Anterior cingulate cortex (tissue), 58 donors: ENCODE measurements around the gene TOP3A.

Source experiments
- DNase-seq, 58 donors: peaks; one replicate each; lab custom pipeline; 2025; lab: John Stamatoyannopoulos, UW

The TOP3A gene

DNA sequence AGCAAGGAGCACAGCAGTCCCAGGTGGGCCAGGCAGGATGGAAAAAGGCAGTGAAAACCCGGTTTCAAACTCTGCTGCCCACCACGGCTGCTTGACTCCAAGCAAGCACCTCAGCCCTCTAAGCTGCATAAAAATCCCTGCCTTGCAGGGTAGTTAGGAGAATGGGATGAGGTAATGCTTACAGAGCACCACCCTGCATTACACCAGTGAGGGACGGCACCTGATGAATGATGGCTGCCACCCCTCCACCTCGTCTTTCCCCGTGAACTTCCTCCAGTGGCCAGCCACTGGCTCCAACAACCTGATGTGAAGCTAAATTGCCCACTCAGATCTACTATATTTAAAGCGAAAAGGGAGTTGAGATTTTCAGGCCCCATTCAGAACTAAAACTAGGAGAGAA lies 33.0 kb downstream of the TOP3A start:
- no peak for DNase-seq

DNA sequence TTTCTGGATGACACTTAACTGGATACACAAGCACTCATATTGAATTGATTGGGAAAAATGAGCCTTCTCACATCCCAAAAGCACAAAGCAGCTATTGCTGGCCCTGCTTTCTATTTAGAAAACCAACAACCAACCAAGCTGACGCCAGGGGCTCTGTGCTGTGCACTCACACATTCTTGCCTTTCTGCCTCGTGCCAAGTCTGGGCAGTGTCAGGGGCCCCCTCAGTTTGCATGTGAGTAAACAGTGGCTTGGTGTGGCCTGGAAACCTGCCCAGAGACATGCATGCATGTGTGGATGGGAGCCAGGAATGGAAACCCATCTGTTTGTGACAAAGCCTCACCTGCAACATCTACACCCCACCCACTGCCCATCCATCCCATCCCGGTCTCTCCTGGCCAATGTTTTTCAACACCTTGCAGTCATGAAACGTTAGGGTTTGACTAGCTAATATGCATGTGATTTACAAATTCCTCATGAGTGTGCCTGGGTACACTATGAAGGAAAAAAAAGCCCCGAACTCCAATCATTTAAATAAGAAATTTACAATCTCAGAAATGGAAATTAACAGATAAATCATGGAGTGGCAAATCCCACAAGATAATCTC lies 33.9 kb downstream of the TOP3A start:
- DNase-seq, result peak in 1 of 58 donors; percentile 47

DNA sequence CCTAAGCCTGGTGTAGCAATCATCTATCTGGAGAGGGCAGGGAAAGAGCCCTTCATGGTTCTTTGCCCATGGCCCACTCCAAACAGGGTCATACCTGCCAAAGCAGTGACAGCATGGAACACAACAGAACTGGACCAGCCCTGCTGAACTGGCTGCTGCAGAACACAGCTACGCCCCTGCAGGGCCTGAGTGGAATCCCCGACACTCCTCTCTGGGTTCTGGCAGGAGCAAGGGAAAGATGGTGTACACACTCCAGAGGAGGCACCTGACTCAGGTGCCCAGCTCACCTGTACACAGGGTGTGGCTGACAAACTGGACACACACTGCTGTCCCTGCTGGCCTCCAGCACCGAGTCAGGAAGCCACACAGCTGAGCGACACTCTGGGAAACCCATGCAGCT lies 34.5 kb downstream of the TOP3A start:
- no peak for DNase-seq

DNA sequence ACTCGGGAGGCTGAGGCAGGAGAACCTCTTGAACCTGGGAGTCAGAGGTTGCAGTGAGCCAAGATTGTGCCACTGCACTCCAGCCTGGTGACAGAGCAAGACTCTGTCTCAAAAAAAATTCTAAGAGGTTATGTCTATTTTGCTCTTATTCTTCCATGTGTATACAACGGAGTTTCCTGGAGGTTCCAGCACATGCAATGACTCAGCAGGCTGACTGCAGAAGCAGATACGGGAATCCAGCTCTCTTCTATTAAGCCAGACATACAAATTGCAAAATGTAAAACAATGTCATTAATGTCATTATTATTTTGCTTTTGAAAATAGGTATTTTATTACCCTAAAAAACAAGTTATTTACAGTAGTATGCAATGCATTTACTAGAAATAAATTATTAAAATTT lies 35.9 kb downstream of the TOP3A start:
- no peak for DNase-seq

DNA sequence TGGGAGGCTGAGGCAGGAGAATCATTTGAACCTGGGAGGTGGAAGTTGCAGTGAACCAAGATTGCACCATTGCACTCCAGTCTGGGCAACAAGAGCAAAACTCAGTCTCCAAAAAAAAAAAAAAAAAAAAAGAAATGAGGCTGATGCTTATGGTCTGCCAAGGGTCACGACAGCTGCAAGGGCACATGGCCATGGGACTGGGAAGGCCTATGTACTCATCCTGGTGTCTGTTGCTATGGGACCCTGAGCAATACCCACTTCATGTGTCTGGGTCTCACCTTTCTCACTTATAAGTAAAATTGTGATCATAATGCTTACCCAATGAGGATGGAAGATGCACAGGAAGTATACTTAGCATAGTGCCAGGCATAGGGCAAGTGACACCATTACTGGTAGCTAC lies 37.7 kb downstream of the TOP3A start:
- no peak for DNase-seq

DNA sequence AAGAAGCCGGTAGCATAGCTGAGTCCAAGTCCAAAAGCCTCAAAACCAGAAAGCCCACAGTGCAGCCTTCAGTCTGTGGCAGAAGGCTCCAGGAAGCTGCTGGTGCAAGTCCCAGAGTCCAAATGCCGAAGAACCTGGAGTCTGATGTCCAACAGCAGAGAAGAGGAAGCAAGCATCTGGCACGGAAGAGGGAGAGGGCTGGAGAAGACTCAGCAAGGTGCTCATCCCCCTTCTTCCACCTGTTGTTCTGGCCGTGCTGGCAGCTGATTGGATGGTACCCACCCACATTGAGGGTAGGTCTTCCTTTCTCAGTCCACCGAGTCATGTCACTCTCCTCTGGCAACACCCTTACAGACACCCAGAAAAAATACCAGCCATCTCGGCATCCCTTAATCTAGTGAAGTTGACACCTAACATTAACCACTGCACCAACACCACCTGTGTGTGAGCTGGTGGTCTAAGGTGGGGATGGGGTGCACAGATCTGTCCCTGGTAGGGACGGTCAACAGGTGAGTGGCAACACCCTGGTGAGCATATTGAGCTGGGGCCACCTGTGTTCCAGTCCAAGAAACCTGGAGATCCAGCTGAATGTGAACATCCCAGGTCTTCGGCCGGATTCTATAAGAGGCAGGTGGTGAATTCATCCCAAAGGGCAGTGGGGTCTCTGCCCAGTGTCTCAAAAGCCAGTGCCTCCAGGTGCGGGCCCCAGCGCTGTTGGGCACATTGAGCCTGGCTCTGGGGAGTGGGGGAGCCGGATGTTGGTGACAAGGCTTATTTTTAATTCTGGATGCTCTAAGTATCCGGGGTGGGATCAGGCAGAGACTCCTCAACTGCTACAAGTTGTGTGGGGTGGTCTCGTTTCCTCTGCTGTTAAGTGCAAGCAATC lies 44.5 kb downstream of the TOP3A start:
- no peak for DNase-seq

DNA sequence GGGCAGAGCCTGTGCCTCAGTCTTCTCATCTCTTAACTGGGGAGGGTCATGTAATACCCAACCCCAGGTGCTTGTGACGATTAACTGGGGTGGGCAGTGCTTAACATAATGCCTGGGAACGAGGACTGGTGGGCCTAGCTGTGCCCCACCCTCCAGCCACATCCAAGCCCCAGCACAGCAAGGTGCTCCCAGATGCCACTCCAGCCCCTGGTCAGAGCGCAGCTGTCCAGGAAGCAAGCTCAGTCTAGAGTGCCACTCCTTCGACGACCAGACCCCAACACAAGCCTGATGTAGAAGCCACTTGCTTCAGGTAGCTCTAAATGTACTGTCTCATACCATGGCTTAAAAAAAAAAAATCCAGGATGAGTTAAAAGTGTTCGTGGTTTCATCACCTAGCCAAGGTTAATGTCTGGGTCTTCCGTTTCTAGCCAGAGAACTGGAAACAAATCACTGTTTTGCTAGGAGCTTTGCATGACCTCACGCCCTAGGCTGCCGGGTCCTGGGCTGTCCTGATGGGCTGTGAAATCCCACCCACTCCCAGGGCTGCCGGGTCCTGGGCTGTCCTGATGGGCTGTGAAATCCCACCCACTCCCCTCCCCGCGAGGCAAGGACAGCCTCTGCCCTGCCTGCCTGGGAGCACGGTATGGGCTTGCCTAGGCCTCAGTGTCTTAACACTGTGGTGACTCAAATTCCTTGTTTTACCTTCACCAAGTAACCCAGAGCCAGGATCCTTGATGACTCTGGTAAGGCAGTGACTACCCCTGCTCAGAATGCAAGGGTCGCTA lies 46.7 kb downstream of the TOP3A start:
- DNase-seq, result no peak

DNA sequence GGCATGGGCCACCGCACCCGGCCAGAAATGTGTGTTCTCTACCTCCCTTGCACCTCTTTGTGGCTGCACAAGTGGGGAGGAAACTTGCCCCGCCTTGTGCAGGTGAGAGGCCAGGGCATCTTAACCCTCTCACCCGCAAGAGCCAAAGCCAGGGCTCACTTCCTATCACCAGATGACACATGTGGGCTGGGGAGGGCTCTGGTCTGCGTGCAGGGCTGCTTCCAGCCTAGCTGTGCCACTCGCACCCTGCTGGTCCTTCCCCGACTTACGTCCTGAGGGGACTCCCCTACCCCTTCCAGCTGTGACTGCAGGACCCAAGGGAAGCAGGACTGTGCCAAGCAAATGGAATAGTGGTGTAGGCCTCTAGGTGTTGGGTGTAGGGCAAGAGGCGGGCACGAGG lies 47.4 kb downstream of the TOP3A start:
- no peak for DNase-seq

DNA sequence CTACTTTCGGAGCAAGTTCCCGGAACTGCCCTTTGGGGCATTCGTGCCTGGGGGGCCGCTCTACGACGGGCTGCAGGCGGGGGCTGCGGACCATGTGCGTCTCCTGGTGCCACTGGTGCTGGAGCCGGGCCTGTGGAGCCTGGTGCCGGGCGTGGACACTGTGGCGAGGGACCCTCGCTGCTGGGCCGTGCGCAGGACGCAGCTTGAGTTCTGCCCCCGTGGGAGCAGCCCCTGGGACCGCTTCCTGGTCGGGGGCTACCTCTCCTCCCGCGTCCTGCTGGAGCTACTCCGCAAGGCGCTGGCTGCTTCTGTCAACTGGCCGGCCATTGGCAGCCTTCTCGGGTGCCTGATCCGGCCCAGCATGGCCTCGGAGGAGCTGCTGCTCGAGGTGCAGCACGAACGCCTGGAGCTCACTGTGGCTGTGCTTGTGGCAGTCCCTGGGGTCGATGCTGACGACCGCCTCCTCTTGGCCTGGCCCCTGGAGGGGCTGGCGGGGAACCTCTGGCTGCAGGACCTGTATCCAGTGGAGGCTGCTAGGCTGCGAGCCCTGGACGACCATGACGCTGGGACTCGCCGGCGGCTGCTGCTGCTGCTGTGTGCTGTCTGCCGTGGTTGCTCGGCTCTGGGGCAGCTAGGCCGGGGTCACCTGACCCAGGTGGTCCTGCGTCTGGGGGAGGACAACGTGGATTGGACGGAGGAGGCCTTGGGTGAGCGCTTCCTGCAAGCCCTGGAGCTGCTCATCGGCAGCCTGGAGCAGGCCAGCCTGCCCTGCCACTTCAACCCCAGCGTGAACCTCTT lies 50.7 kb downstream of the TOP3A start:
- DNase-seq, result no peak

DNA sequence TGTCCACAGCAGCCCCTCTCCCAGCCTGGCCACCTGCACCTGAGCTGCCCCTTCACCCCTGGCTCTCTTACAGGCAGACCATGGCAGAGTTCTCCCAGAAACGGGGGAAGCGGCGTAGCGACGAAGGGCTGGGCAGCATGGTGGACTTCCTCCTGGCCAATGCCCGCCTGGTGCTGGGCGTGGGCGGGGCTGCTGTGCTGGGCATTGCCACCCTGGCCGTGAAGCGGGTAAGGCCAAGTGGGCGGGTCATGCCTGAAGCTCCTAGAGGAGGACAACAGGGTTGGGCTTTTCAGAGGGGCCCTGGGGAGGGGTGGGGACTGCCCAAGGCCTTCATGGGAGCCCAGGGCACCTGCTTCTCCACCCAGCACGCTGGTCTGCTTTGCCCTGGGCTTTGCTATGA lies 52.2 kb downstream of the TOP3A start:
- DNase-seq, result no peak

DNA sequence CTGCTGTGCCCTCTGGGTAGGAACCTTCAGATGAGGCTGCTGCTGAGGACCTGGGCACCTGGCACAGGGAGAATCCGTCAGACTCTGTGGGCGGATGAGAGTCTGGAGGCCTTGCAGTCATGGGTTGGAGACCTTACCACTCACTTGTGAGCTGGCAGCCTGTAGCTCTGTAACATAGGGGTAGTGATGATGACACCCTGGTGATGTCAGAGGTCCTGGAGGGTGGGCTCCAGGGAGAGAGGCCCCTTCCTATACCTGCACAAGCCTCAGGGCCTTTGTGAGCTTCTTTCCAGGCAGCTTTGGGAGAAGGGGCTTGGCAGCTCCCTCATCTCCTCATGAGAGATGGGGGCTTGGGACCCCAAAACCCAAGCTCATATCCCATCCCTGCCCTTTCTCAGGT lies 52.7 kb downstream of the TOP3A start:
- no peak for DNase-seq

DNA sequence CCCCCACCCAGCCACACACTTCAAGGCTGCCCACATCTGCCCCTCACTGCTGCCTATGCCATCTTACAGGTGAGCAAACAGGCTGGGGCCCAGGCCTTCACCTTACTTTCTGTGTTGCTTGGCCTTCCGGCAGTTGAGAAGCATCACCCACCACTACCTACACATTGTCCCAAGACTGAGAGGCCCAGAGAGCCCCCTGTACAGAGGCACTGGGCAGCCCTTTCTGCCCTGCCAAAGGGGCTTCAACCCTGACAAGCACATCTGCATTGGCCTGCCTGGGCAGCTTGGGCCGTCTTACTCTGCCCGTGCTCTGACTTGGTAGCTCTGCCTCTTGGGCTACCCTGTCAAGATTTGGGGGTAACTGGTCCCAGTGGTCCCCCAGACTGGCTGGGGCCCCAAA lies 53.1 kb downstream of the TOP3A start:
- DNase-seq, result no peak

DNA sequence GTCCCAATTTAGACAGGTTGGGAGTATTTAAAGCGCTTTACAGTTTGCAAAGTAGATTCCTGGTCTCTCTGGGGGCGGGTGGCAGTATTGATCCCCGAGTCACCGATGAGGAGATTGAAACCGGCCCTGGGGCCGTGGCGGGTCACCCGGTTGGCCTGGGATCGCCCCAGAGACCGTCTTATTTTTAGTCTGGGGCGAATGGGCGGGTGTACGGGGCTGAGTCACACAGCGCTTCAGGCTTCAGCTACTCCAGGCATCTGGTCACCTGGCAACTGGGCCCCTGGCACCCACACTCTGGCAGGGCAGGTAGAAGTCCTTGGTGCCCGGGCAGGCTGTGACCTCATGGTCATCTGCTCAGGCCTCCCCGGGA lies 53.7 kb downstream of the TOP3A start:
- DNase-seq, result peak in 12 of 58 donors; percentile 4 to 48 (median 30)

DNA sequence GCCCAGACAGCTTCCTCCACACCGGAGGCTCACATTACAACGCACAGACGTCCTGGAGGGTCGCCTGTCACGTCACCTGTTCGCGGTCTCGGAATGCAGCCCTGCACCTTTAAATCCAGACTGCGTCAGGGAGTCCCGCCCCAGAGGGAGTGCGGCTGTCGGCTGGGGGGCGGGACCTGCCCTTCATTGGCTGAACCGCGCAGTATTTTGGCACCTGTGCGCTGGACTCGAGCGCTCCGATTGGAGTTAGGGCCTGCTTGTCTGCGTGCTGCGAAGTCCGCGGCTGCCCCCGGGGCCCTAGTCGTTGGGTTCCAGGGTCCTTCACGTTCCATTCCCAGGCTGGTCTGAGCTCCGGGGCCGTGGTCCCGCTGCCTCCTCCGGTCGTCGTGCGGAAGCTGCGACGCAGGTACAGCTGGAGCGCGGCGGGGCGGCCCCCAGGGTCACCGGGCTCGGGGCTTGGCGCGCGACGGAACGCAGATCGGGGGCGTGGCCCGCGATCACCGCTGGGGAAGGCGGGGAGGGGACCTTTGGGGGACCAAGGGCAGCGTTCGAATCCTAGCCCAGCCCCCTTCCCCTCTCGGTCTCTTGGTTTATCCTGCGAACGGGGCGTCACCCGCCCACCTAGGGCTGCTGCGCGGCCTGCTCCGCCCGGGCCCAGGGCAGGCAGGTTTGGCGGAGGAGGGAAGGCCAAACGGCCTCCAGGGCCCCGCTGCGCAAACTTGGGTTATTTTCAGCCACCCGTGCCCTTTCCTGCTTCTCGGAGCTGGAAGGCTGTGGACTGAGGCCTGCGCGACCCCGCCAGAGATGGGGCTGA lies 54.3 kb downstream of the TOP3A start, which contains the start of gene MIEF2:
TSS of gene MIEF2 (plus strand) at position 331 of the 814 bp plus-strand sequence. CDS start 2,059 bp downstream, outside the sequence.
- DNase-seq, result peak; percentile 46 to 98 (median 92)

DNA sequence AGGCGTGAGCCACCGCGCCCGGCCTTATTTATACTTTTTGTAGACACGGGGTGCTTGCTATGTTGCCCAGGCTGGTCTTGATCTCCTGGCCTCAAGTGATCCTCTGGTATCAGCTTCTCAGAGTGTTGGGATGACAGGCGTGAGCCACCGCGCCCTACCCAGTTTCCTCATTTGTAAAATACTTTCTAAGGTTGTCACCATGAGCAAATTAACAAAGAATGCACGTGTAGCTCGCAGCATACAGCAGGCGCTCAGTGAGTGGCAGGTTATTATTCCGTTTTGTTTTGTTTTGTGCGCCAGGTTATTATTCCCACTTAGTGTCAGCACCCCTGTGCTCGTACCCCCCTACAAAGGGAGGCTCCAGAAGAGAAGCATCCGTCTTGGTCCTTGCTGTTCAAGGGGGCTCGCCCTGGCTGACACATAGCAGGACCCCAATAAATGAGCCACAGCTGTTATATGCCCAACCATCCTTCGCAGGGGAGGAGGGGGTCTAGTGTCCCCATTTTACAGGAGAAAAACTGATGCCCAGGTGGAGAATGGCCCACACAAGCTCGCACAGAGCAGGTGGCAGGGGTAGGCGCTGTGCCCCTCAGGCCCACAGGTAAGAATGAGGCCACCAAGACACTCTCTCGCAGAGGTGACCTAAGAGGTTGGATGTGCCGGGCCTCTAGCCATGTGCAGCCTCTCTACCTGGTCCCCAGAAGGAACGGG lies 55.0 kb downstream of the TOP3A start:
- no peak for DNase-seq

DNA sequence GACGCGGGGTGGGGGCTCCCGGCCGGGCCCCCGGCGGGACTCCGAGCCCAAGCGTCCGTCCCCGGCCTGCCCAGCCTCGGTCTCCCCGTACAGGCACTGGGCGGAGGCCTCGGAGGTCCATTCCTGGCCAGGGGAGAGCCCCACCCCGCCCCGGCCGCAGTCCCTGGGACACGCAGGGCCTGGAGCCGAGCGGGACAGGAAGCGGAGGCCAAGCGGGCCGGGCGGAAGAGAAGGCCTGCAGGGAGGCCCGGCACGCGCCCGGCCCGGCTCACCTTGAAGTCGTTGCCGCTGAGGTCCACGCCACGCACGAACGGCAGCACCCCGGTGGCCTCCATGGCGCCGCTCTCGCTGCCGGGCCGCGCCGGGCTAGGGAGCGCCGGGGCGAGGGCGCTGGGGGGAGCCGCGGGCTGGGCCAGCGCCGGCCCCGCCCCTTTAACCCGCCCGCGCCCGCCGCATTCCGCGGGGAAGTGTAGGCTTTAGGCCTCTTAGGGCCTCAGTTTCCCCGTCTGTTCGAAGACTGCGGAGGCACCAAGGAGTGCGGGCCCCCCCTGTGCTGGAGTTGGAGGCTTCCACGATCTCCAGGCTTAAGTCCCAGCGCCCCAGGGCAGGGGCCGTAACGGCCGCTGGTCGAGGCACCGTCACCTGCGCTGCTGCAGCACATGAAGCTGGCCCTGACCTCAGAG lies 56.3 kb downstream of the TOP3A start, which contains the start of gene FLII:
TSS of gene FLII (minus strand) at position 383 of the 683 bp plus-strand sequence. CDS start at position 335, 48 bp downstream.
- DNase-seq, result peak in 48 of 58 donors; percentile 8 to 84 (median 54)

DNA sequence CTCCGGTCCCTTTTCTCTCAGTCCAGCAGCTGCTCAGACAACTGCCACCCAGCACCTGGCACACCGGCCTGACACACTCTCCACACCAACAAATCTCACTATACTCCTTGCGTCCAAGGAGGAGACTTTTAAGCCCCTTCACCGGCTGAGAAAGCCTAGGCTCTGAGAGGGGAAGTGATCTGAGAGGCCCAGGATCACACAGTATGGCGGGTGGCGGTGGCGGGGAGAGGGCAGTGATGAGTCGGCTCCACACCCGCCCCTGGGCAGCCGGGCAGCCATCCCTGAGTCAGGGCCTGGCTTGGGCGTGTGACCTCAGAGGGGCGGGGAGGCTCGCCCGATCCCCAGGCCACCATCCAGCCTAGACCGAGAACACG lies 56.8 kb downstream of the TOP3A start:
- peak in 49 of 58 donors; percentile 25 to 82 (median 55) for DNase-seq
